GM12878 (cell line): Measurements from ENCODE around the gene BEST1. TPM values are rescaled to one million over a fixed set of nuclear protein-coding genes. Genes with fewer than 3 reads are reported as not detected.

Experiments used
- ATAC-seq: fragments of 200-7000 bp; cut with Tn5 transposase; 3 replicates; pipeline ENCODE4 v1.9.1; 2020; ENCODE audit warnings: mild to moderate bottlenecking, moderate library complexity
- BruUV-seq: library from RNA; stranded (reverse); fragments of 400-500 nt; replicated peaks from 2 replicates; lab custom pipeline; 2021; lab: Mats Ljungman, UMichigan
- CTCF ChIA-PET: fragments of 300-600 bp; sonication (Branson Sonifier 250); formaldehyde crosslinking; extraction: SDS; loops from one replicate; lab custom pipeline; 2021; ENCODE audit warnings: inconsistent platforms; lab: Yijun Ruan, JAX
- POLR2A ChIA-PET: fragments of 350-600 bp; formaldehyde crosslinking; extraction: SDS; loops from one replicate; lab custom pipeline; 2021; ENCODE audit warnings: inconsistent platforms; lab: Charles Lee
- RAD21 ChIA-PET: fragments of 300-600 bp; sonication (Branson Sonifier 250); formaldehyde crosslinking; loops from one replicate; lab custom pipeline; 2023; ENCODE audit warnings: antibody characterized with exemption; ENCODE audit not compliant: unreplicated experiment; lab: Charles Lee
- SMC1A ChIA-PET: fragments of 300-600 bp; sonication (Branson Sonifier 250); formaldehyde crosslinking; loops from one replicate; lab custom pipeline; 2023; ENCODE audit not compliant: unreplicated experiment, uncharacterized antibody; lab: Charles Lee
- DNase-seq: peaks from one replicate; pipeline ENCODE4 v3.0.0-alpha.2; 2011; ENCODE audit warnings: low read depth, low spot score
- FAIRE-seq: peaks from 3 replicates; lab custom pipeline; 2011; peaks lifted over from hg19 to GRCh38; lab: Jason Lieb, UNC
- H2AFZ ChIP-seq: 2 replicates; pipeline ENCODE4 v1.6.0; 2011; ENCODE audit warnings: low read depth, low read length, control low read depth; ENCODE audit not compliant: control insufficient read depth
- H3K27ac ChIP-seq: 2 replicates; pipeline ENCODE4 v1.5.1; 2011; ENCODE audit warnings: control low read depth; ENCODE audit not compliant: control insufficient read depth, insufficient read depth
- H3K27me3 ChIP-seq, 2 experiments: replicated peaks in 1 of 2; 2 replicates each; pipeline versions ENCODE4 v1.6.0 to v1.6.1; 2011; ENCODE audit warnings: low read length in 1 of 2; ENCODE audit not compliant: control insufficient read depth in 2 of 2, insufficient read depth in 2 of 2
- H3K36me3 ChIP-seq, 2 experiments: 2 replicates each; pipeline ENCODE4 v1.5.1; 2011; ENCODE audit warnings: low read length in 1 of 2; ENCODE audit not compliant: control insufficient read depth in 2 of 2, insufficient read depth in 2 of 2
- H3K4me1 ChIP-seq: 2 replicates; pipeline ENCODE4 v1.6.1; 2011; ENCODE audit warnings: mild to moderate bottlenecking, low read length, moderate library complexity, mixed read lengths; ENCODE audit not compliant: control insufficient read depth, insufficient read depth
- H3K4me2 ChIP-seq: 2 replicates; pipeline ENCODE4 v1.6.0; 2011; ENCODE audit warnings: control low read depth; ENCODE audit not compliant: control insufficient read depth, insufficient read depth
- H3K4me3 ChIP-seq: fragments of 200-600 bp; sonication (generic); 2 replicates; pipeline ENCODE4 v1.5.1; 2016
- H3K79me2 ChIP-seq: 2 replicates; pipeline ENCODE4 v1.6.0; 2011; ENCODE audit warnings: low read length; ENCODE audit not compliant: control insufficient read depth, insufficient read depth
- H3K9ac ChIP-seq: 2 replicates; pipeline ENCODE4 v1.8.0; 2011; ENCODE audit warnings: low read length, control low read depth, mixed read lengths; ENCODE audit not compliant: control insufficient read depth, insufficient read depth
- H3K9me3 ChIP-seq: replicated peaks from 3 replicates; pipeline ENCODE4 v1.5.1; 2011; ENCODE audit warnings: mild to moderate bottlenecking, low read length; ENCODE audit not compliant: control insufficient read depth, insufficient read depth
- H4K20me1 ChIP-seq: 2 replicates; pipeline ENCODE4 v1.6.0; 2011; ENCODE audit not compliant: control insufficient read depth, insufficient read depth
- CBX5 ChIP-seq: sonication (generic); IDR thresholded peaks from 2 replicates; pipeline ENCODE4 v1.6.1; 2016; ENCODE audit warnings: low read depth, moderate library complexity, mild to moderate bottlenecking, inconsistent platforms
- FOS ChIP-seq: IDR thresholded peaks from 3 replicates; pipeline ENCODE4 v1.6.1; 2011; ENCODE audit warnings: borderline replicate concordance; ENCODE audit not compliant: insufficient read length; ENCODE audit errors: extremely low read depth
- GATAD2B ChIP-seq: fragments of 450-650 bp; conservative IDR thresholded peaks from 2 replicates; pipeline ENCODE4 v1.6.1; 2017; ENCODE audit warnings: low read depth, mild to moderate bottlenecking, moderate library complexity
- JUNB ChIP-seq: IDR thresholded peaks from 2 replicates; pipeline ENCODE4 v1.6.1; 2016; ENCODE audit warnings: antibody characterized with exemption, mild to moderate bottlenecking
- JUND ChIP-seq: IDR thresholded peaks from 2 replicates; pipeline ENCODE4 v1.6.1; 2012; ENCODE audit warnings: low read depth, mild to moderate bottlenecking, low read length, improper control_type of control experiment, moderate library complexity
- MEF2A ChIP-seq: IDR thresholded peaks from 2 replicates; pipeline ENCODE4 v1.6.1; 2011; ENCODE audit warnings: low read depth, mild to moderate bottlenecking, low read length, moderate library complexity; ENCODE audit not compliant: insufficient read depth
- NR2C2 ChIP-seq: IDR thresholded peaks from 2 replicates; pipeline ENCODE4 v1.6.1; 2011; ENCODE audit warnings: borderline replicate concordance, low read depth; ENCODE audit not compliant: control insufficient read depth, insufficient read length
- RFX5 ChIP-seq: IDR thresholded peaks from 2 replicates; pipeline ENCODE4 v1.6.1; 2011; ENCODE audit warnings: low read depth, low read length, improper control_type of control experiment
- SIN3A ChIP-seq: IDR thresholded peaks from 2 replicates; pipeline ENCODE4 v1.6.1; 2012; ENCODE audit warnings: low read depth, low read length, improper control_type of control experiment
- SUZ12 ChIP-seq: fragments of 200-600 bp; sonication (generic); IDR thresholded peaks from one replicate; pipeline ENCODE4 v1.6.1; 2018; ENCODE audit warnings: antibody characterized with exemption, mild to moderate bottlenecking; ENCODE audit not compliant: unreplicated experiment
- TCF3 ChIP-seq: IDR thresholded peaks from 2 replicates; pipeline ENCODE4 v1.6.1; 2012; ENCODE audit warnings: low read depth, mild to moderate bottlenecking, low read length, borderline replicate concordance; ENCODE audit not compliant: insufficient read depth
- TCF7 ChIP-seq: IDR thresholded peaks from 2 replicates; pipeline ENCODE4 v1.6.1; 2014; ENCODE audit warnings: antibody characterized with exemption, borderline replicate concordance
- YBX1 ChIP-seq: fragments of 450-650 bp; IDR thresholded peaks from 2 replicates; pipeline ENCODE4 v1.6.1; 2016; ENCODE audit warnings: antibody characterized with exemption
- WGBS: methylation state at CpG from one replicate; pipeline ENCODE4 v1.1.6; 2016; ENCODE audit warnings: low lambda C conversion rate; ENCODE audit not compliant: insufficient replicate concordance, insufficient coverage; ENCODE audit errors: missing lambda C conversion rate; 5-methylcytosine and 5-hydroxymethylcytosine counted together
- in situ Hi-C: fragments of 300-500 bp; cut with MboI; formaldehyde crosslinking; loops from 9 replicates; pipeline ENCODE4 v1.14.3; 2018; ENCODE audit warnings: mixed read lengths
- intact Hi-C: fragments of 100-400 bp; cut with micrococcal nuclease; formaldehyde crosslinking; loops from one replicate; pipeline ENCODE4 v1.14.2; 2022; ENCODE audit not compliant: unreplicated experiment
- polyA plus RNA-seq, 11 experiments: library from polyadenylated mRNA; depleted of rRNA in 4 of 11; unstranded in 6 of 11; stranded (reverse) in 5 of 11; fragments of >200 nt; fragmentation: Nextera tagmentation in 4 of 11; fragmentation: Illumina TruSeq in 1 of 11; extraction: Ambion mirVana in 4 of 11; extraction: Trizol in 1 of 11; gene quantifications; 1 replicate in 1 of 11; 2 replicates in 10 of 11; pipeline versions ENCODE4 v1.2.1 to v1.2.3, GENCODE V29; 2011 to 2016; ENCODE audit warnings: inconsistent platforms in 2 of 11, missing spikeins in 2 of 11, low read depth in 1 of 11
- total RNA-seq, 4 experiments: library from RNA; depleted of rRNA in 3 of 4; stranded (reverse); fragments of >200 nt in 3 of 4; fragmentation: Illumina TruSeq in 1 of 4; extraction: Trizol in 1 of 4; gene quantifications; 2 replicates each; pipeline versions ENCODE4 v1.2.1 to v1.2.3, GENCODE V29; 2013 to 2021
- TF ChIP-seq, protein P1 (sequence below): fragments of 450-650 bp; IDR thresholded peaks from 2 replicates; pipeline ENCODE4 v1.6.1; 2016; ENCODE audit warnings: mild to moderate bottlenecking
- TF ChIP-seq, protein P2 (sequence below): IDR thresholded peaks from 2 replicates; pipeline ENCODE4 v1.6.1; 2012; ENCODE audit warnings: low read depth, low read length, improper control_type of control experiment
- TF ChIP-seq, protein P3 (sequence below): IDR thresholded peaks from 2 replicates; pipeline ENCODE4 v1.6.1; 2012; ENCODE audit warnings: improper control_type of control experiment, low read depth, low read length; ENCODE audit not compliant: insufficient replicate concordance

Gene BEST1
- total and polyA plus RNA-seq, 10 of the 15 experiments (the other 5 are each of a cell fraction or from before 2014, with no cell fraction given), result 0.03 to 3.4 (median 0.15) TPM; not detected in 1

GRCh38 chr11:61912530-61912898, 37.6 kb upstream of the BEST1 start:
- CTCF ChIA-PET, result interaction anchor here (1.1 to 1.9 kb wide), 2 partner anchors 14 to 169 kb away, joined by 5 to 12 read pairs; no protein-coding TSS in a partner anchor
- no peak for DNase-seq
- POLR2A ChIA-PET, result no interaction called here
- FAIRE-seq, result no peak
- 29% methylated on average over 6 of the region's 6 CpGs for WGBS
- no peak overlapping the region for H3K27ac ChIP-seq
- SMC1A ChIA-PET, result interaction anchor here (0.8 kb wide), 1 partner anchor 17 kb away, joined by 3 read pairs; no protein-coding TSS in a partner anchor
- TF ChIP-seq SIN3A, result no peak
- TF ChIP-seq YBX1, result no peak
- no peak for TF ChIP-seq FOS
- TF ChIP-seq JUNB, result no peak
- no peak for TF ChIP-seq TCF7
- TF ChIP-seq, protein P1, sequence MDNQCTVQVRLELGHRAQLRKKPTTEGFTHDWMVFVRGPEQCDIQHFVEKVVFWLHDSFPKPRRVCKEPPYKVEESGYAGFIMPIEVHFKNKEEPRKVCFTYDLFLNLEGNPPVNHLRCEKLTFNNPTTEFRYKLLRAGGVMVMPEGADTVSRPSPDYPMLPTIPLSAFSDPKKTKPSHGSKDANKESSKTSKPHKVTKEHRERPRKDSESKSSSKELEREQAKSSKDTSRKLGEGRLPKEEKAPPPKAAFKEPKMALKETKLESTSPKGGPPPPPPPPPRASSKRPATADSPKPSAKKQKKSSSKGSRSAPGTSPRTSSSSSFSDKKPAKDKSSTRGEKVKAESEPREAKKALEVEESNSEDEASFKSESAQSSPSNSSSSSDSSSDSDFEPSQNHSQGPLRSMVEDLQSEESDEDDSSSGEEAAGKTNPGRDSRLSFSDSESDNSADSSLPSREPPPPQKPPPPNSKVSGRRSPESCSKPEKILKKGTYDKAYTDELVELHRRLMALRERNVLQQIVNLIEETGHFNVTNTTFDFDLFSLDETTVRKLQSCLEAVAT, result no peak
- TF ChIP-seq, protein P2, sequence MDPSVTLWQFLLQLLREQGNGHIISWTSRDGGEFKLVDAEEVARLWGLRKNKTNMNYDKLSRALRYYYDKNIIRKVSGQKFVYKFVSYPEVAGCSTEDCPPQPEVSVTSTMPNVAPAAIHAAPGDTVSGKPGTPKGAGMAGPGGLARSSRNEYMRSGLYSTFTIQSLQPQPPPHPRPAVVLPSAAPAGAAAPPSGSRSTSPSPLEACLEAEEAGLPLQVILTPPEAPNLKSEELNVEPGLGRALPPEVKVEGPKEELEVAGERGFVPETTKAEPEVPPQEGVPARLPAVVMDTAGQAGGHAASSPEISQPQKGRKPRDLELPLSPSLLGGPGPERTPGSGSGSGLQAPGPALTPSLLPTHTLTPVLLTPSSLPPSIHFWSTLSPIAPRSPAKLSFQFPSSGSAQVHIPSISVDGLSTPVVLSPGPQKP, result no peak
- TF ChIP-seq JUND, result no peak
- TF ChIP-seq GATAD2B, result no peak
- TF ChIP-seq RFX5, result no peak
- no peak for TF ChIP-seq CBX5
- TF ChIP-seq MEF2A, result no peak
- TF ChIP-seq, protein P3, sequence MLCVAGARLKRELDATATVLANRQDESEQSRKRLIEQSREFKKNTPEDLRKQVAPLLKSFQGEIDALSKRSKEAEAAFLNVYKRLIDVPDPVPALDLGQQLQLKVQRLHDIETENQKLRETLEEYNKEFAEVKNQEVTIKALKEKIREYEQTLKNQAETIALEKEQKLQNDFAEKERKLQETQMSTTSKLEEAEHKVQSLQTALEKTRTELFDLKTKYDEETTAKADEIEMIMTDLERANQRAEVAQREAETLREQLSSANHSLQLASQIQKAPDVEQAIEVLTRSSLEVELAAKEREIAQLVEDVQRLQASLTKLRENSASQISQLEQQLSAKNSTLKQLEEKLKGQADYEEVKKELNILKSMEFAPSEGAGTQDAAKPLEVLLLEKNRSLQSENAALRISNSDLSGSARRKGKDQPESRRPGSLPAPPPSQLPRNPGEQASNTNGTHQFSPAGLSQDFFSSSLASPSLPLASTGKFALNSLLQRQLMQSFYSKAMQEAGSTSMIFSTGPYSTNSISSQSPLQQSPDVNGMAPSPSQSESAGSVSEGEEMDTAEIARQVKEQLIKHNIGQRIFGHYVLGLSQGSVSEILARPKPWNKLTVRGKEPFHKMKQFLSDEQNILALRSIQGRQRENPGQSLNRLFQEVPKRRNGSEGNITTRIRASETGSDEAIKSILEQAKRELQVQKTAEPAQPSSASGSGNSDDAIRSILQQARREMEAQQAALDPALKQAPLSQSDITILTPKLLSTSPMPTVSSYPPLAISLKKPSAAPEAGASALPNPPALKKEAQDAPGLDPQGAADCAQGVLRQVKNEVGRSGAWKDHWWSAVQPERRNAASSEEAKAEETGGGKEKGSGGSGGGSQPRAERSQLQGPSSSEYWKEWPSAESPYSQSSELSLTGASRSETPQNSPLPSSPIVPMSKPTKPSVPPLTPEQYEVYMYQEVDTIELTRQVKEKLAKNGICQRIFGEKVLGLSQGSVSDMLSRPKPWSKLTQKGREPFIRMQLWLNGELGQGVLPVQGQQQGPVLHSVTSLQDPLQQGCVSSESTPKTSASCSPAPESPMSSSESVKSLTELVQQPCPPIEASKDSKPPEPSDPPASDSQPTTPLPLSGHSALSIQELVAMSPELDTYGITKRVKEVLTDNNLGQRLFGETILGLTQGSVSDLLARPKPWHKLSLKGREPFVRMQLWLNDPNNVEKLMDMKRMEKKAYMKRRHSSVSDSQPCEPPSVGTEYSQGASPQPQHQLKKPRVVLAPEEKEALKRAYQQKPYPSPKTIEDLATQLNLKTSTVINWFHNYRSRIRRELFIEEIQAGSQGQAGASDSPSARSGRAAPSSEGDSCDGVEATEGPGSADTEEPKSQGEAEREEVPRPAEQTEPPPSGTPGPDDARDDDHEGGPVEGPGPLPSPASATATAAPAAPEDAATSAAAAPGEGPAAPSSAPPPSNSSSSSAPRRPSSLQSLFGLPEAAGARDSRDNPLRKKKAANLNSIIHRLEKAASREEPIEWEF, result no peak
- no peak for TF ChIP-seq NR2C2
- TF ChIP-seq TCF3, result no peak
- no peak for TF ChIP-seq SUZ12
- H3K4me1 ChIP-seq, result no peaks in the 10 kb centered on the region
- no peaks in the 10 kb centered on the region for H3K36me3 ChIP-seq
- no TSS peak for BruUV-seq
- no peak overlapping the region for H3K4me3 ChIP-seq
- no peak for ATAC-seq
- H3K9me3 ChIP-seq, result no peaks in the 10 kb centered on the region
- in situ Hi-C loops (no loop called here), intact Hi-C loops (no loop called here)
- RAD21 ChIA-PET, result no interaction called here
- H3K27me3 ChIP-seq, result peaks cover 3 to 4% of the 10 kb centered on the region in 2 experiments; a peak in 3 of 4 replicates
- H3K79me2 ChIP-seq, result no peaks in the 10 kb centered on the region
- H3K4me2 ChIP-seq, result no peak overlapping the region
- no peak overlapping the region for H2AFZ ChIP-seq
- no peaks in the 10 kb centered on the region for H4K20me1 ChIP-seq
- no peak overlapping the region for H3K9ac ChIP-seq
